ENCODE data around the gene EPS8L3. TPM values are rescaled to one million over a fixed set of nuclear protein-coding genes. Genes with fewer than 3 reads are reported as not detected.
A peak's percentile ranks its signal among the peaks of the same experiment; 100 is the strongest.

EPS8L3 gene
- total and polyA plus RNA-seq, 9 of the 15 experiments (the other 6 are each of a cell fraction or from before 2014, with no cell fraction given): 0.09 to 0.42 (median 0.14) TPM; not detected in 5

DNA sequence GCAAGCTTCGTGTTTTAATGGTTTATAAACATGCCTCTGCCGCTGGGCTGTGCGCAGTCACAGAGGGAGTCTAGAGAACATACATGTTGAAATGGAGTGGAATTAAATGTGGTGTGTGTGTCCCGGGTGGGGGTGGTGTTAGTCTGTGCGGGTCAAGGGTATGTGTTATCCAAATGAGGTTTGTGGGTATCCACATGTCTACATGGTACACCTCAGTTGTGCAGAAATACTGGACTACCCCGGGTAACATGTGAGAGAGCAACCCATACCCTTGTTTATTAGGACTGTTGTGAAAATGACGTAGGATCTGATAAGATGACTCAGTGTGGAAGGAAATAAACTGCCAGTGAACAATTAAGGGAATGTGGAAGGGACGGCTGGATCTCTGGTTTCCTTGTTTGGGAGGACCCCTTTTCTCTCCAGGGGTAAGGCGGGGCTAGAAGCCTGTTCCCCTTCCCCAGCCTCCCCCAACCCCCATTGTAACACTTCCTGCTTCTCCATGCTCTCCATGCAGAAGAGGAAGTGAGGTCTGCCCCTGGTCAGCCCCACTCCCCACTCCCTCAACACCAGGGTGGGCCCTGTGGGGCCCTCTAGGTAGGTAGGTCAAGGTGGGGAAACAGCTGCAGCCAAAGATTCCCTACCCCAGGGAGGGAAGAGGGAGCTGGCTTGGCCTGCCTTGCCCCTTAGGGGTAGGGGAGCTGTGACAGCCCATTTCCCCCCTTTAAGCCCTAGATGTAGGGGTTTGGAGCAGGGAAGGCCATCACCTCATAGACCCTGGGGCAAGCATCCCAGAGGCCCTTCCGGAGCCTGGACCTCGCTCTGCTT is 690 bp downstream of the EPS8L3 start (continued):
- TF ChIP-seq ZNF239 (CRISPR knock-in tag; IDR thresholded peaks at IDR 0.05) (no peak; the same call in 1 of the 2 replicates), PCBP1 (IDR thresholded peaks at IDR 0.05; ENCODE audit: low read depth, low read length, poor library complexity, severe bottlenecking) (no peak), LEF1 (IDR thresholded peaks at IDR 0.05) (peak; percentile 51; the same call in 1 of the 2 replicates), ZNF143 (CRISPR knock-in tag; IDR thresholded peaks at IDR 0.05) (no peak), SREBF1 (IDR thresholded peaks at IDR 0.05; ENCODE audit: borderline replicate concordance, low read depth, low read length) (no peak), XRCC5 (IDR thresholded peaks at IDR 0.05; ENCODE audit: low read depth, low read length) (no peak), RHOXF2B (CRISPR knock-in tag; conservative IDR thresholded peaks at IDR 0.05) (no peak), RUNX1 (IDR thresholded peaks at IDR 0.05; ENCODE audit: low read depth) (no peak), CBX5 (IDR thresholded peaks at IDR 0.05; ENCODE audit: borderline replicate concordance, low read depth) (no peak), ZNF354B (CRISPR knock-in tag; IDR thresholded peaks at IDR 0.05) (no peak), EHMT2 (IDR thresholded peaks at IDR 0.05) (no peak; the same call in 1 of the 2 replicates), DDX20 (tag; IDR thresholded peaks at IDR 0.05; ENCODE audit: low read depth) (peak; percentile 43; the same call in 1 of the 2 replicates), CC2D1A (IDR thresholded peaks at IDR 0.05) (no peak), ZNF140 (CRISPR knock-in tag; IDR thresholded peaks at IDR 0.05) (no peak), ATF1 (CRISPR knock-in tag; IDR thresholded peaks at IDR 0.05) (no peak), ATF1 (tag; IDR thresholded peaks at IDR 0.05) (peak; percentile 80), PTBP1 (IDR thresholded peaks at IDR 0.05; ENCODE audit: low read depth, low read length) (no peak), SMAD1 (IDR thresholded peaks at IDR 0.05; ENCODE audit: low read depth, low read length, partially characterized antibody) (no peak), POLR2H (tag; IDR thresholded peaks at IDR 0.05; ENCODE audit: low read depth) (no peak)
- TF ChIP-seq, protein P1, sequence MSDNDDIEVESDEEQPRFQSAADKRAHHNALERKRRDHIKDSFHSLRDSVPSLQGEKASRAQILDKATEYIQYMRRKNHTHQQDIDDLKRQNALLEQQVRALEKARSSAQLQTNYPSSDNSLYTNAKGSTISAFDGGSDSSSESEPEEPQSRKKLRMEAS (CRISPR knock-in tag; IDR thresholded peaks at IDR 0.05): no peak
- TF ChIP-seq, protein P2, sequence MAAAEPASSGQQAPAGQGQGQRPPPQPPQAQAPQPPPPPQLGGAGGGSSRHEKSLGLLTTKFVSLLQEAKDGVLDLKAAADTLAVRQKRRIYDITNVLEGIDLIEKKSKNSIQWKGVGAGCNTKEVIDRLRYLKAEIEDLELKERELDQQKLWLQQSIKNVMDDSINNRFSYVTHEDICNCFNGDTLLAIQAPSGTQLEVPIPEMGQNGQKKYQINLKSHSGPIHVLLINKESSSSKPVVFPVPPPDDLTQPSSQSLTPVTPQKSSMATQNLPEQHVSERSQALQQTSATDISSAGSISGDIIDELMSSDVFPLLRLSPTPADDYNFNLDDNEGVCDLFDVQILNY (CRISPR knock-in tag; IDR thresholded peaks at IDR 0.05): no peak
- TF ChIP-seq, protein P3, sequence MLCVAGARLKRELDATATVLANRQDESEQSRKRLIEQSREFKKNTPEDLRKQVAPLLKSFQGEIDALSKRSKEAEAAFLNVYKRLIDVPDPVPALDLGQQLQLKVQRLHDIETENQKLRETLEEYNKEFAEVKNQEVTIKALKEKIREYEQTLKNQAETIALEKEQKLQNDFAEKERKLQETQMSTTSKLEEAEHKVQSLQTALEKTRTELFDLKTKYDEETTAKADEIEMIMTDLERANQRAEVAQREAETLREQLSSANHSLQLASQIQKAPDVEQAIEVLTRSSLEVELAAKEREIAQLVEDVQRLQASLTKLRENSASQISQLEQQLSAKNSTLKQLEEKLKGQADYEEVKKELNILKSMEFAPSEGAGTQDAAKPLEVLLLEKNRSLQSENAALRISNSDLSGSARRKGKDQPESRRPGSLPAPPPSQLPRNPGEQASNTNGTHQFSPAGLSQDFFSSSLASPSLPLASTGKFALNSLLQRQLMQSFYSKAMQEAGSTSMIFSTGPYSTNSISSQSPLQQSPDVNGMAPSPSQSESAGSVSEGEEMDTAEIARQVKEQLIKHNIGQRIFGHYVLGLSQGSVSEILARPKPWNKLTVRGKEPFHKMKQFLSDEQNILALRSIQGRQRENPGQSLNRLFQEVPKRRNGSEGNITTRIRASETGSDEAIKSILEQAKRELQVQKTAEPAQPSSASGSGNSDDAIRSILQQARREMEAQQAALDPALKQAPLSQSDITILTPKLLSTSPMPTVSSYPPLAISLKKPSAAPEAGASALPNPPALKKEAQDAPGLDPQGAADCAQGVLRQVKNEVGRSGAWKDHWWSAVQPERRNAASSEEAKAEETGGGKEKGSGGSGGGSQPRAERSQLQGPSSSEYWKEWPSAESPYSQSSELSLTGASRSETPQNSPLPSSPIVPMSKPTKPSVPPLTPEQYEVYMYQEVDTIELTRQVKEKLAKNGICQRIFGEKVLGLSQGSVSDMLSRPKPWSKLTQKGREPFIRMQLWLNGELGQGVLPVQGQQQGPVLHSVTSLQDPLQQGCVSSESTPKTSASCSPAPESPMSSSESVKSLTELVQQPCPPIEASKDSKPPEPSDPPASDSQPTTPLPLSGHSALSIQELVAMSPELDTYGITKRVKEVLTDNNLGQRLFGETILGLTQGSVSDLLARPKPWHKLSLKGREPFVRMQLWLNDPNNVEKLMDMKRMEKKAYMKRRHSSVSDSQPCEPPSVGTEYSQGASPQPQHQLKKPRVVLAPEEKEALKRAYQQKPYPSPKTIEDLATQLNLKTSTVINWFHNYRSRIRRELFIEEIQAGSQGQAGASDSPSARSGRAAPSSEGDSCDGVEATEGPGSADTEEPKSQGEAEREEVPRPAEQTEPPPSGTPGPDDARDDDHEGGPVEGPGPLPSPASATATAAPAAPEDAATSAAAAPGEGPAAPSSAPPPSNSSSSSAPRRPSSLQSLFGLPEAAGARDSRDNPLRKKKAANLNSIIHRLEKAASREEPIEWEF (CRISPR knock-in tag; IDR thresholded peaks at IDR 0.05): no peak
- TF ChIP-seq, protein P4, sequence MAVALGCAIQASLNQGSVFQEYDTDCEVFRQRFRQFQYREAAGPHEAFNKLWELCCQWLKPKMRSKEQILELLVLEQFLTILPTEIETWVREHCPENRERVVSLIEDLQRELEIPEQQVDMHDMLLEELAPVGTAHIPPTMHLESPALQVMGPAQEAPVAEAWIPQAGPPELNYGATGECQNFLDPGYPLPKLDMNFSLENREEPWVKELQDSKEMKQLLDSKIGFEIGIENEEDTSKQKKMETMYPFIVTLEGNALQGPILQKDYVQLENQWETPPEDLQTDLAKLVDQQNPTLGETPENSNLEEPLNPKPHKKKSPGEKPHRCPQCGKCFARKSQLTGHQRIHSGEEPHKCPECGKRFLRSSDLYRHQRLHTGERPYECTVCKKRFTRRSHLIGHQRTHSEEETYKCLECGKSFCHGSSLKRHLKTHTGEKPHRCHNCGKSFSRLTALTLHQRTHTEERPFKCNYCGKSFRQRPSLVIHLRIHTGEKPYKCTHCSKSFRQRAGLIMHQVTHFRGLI (CRISPR knock-in tag; IDR thresholded peaks at IDR 0.05): no peak; the same call in 1 of the 2 replicates
